Head of caudate nucleus (tissue), 42 donors: ENCODE results near the gene S100P.
"Not testable (repeated sequence)": the region's sequence is repeated elsewhere in the genome, so short reads cannot be mapped to it uniquely, and the experiment has no call there.

ENCODE experiments used
- DNase-seq, 42 donors: peaks; one replicate each; pipeline versions ENCODE4 v3.0.0 to v3.0.0-alpha.2; 2020 to 2021; ENCODE audit warnings: mixed read lengths in 7 of 42
- intact Hi-C: fragments of 100-400 bp; cut with DNase I; formaldehyde crosslinking; loops from one replicate; pipeline ENCODE4 v1.15.0; 2022

The S100P gene

DNA sequence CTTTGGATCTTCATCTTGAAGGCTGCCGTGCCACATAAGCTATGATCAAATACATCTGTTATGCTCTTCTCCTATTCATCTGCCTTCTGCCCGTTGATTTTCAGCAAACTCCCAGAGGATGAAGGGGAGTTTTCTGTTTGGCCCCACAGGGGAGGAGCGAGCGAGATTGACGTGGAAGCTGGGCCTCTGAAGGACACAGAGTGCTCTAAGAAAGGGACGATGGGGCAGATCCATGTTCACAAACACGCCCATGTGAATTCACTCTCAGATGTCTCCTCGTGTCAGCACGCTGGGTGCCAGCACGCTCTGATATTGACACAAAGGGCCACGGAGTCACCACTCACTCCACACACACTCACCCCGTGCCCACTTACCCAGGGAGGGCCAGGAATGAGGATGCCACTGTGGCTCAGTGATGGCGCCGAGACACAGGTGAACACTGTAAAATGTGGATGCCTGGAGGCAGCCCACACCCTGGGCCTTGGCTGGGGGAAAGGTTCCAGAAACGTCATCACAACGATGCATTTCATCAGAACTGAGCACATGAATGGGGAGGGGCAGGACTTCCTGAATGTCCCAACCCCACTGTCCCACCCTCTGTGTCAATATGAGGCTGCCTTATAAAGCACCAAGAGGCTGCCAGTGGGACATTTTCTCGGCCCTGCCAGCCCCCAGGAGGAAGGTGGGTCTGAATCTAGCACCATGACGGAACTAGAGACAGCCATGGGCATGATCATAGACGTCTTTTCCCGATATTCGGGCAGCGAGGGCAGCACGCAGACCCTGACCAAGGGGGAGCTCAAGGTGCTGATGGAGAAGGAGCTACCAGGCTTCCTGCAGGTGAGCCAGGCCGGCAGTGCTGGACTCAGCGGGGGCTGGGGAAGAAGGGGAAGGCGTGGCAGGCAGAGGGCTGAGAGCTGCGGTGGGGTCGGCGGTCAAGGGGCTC lies at the start of gene S100P:
Gene S100P, plus strand, starts transcription at position 648 of the 946 bp plus-strand sequence. Its CDS starts 55 bp downstream, at position 703.
- intact Hi-C loops = no loop called here
- no peak for DNase-seq

DNA sequence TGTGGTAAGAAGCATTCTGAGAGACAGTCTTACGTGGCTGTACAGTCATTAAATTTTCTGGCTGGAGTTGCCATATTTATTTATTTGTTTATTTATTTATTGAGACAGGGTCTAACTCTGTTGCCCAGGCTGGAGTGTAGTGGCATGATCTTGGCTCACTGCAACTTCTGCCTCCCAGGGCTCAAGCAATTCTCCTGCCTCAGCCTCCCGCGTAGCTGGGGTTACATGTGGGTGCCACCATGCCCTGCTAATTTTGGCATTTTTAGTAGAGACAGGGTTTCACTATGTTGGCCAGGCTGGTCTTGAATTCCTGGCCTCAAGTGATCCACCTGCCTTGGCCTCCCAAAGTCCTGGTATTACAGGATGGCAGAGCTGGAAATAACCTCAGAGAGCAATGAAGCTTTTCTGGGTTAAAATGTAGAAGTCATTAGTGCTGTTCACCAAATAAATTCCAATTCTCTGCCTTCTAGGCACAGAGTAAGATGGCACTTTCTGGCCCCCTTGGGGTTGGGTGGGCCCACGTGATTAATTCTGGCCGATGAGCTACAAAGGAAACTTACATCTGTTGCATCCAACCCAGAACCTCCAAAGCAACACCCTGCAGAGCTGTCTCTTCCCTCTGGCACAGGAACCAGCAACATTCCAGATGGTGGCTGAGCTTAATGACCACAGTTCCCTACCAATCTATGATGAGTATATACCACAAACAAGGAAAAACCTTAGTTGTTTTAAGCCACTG lies 48.7 kb upstream of the S100P start:
- intact Hi-C loops = no loop called here
- no peak for DNase-seq

DNA sequence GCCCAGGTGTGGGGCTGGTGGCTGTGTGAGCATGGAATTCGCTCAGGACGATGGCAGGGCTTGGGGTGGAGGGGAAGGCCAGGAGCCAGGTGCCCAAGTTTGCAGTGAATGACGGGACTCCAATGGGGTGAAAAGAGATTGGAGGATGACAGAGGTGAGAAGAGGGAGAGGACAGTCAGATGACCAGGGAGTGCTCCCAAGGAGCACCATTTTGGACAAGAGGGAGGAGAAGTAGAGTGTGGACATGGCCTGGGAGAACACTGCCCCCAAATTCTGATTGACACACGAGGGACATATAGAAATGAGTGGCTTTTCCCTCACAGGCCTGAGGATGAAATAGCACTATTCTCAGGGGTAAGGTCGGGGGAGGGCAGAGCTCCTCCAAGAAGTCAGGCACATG lies 46.5 kb upstream of the S100P start:
- intact Hi-C loops = no loop called here
- no peak for DNase-seq

DNA sequence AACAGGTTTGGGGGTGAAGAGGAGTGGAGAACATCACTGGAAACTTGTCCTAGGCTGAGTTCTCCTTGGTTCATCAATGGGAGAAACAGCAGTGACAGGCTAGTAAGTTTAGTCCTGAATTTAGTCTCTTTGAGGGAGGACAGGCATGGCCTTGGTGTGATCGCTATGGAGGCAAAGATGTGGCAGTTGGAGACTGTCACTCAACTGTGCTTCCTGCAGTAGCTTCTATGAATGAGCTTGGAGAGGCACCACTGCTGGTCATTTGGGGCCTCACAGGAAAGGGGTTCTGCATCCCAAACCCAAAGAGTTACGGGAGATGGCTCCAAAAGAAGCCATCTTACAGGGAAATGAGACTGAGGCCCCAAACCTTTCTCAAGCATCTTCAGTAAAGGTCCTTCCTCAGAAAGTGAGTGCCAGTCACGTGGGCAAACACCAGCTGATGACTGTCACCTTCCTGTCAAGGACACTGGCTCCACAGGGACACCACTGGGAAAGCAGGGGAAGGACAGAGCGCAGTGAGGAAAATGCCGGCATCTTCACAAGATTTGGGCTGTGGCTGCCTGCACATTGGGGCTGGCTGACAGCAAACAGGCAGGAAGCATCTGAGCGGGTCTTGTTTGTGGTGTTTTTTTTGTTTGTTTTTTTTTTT lies 46.0 kb upstream of the S100P start:
- DNase-seq = no peak
- intact Hi-C loops = no loop called here

DNA sequence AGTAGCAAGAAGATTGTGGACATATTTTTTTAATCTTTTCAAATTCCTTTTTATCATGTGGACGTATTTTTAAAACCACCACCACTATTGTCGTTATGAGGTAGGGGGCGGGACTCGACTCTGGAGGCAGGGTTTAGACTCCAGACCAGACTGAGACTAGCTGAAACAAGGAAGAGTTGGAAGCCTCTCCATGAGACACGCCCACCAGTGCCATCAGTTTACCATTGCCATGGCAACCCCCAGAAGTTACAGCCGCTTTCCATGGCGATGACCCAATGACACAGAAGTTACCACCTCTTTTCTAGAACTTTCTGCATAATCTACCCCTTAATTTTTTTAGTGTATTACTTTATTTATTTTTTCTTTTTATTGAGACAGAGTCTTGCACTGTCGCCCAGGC lies 44.5 kb upstream of the S100P start:
- DNase-seq = peak in 1 of 42 donors; percentile 18
- intact Hi-C loops = no loop called here

DNA sequence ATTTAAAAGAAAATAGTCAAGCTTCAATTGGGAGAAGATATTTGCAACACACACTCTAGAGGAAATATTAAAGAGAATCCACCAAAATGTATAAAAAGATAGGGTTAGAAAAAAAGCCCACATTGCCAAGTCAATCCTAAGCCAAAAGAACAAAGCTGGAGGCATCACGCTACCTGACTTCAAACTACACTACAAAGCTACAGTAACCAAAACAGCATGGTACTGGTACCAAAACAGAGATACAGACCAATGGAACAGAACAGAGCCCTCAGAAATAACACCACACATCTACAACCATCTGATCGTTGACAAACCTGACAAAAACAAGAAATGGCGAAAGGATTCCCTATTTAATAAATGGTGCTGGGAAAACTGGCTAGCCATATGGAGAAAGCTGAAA lies 39.5 kb upstream of the S100P start:
- DNase-seq, intact Hi-C loops: not testable (repeated sequence)

DNA sequence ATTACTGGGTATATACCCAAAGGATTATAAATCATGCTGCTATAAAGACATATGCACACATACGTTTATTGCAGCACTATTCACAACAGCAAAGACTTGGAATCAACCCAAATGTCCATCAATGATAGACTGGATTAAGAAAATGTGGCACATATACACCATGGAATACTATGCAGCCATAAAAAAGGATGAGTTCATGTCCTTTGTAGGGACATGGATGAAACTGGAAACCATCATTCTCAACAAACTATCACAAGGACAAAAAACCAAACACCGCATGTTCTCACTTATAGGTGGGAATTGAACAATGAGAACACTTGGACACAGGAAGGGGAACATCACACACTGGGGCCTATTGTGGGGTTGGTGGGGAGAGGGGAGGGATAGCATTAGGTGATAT lies 38.4 kb upstream of the S100P start:
- DNase-seq, intact Hi-C loops: not testable (repeated sequence)

DNA sequence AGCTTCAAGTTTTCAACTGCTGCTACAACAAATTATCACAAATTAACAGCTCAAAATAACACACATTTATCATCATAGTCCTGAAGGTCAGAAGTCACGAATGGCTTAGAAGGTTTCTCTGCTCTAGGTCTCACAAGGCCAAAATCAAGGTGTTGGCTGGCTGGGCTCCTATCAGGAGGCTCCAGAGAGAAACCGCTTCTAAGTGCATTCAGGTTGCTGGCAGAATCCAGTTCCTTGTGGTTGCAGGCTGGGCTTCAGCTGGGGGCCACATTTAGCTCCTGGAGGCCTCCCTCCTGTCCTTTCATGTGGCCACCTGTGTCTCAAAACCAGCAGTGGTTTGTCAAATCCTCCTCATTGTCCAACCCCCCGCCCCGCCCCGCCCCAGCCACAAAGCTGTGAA lies 37.8 kb upstream of the S100P start:
- intact Hi-C loops = no loop called here
- no peak for DNase-seq

DNA sequence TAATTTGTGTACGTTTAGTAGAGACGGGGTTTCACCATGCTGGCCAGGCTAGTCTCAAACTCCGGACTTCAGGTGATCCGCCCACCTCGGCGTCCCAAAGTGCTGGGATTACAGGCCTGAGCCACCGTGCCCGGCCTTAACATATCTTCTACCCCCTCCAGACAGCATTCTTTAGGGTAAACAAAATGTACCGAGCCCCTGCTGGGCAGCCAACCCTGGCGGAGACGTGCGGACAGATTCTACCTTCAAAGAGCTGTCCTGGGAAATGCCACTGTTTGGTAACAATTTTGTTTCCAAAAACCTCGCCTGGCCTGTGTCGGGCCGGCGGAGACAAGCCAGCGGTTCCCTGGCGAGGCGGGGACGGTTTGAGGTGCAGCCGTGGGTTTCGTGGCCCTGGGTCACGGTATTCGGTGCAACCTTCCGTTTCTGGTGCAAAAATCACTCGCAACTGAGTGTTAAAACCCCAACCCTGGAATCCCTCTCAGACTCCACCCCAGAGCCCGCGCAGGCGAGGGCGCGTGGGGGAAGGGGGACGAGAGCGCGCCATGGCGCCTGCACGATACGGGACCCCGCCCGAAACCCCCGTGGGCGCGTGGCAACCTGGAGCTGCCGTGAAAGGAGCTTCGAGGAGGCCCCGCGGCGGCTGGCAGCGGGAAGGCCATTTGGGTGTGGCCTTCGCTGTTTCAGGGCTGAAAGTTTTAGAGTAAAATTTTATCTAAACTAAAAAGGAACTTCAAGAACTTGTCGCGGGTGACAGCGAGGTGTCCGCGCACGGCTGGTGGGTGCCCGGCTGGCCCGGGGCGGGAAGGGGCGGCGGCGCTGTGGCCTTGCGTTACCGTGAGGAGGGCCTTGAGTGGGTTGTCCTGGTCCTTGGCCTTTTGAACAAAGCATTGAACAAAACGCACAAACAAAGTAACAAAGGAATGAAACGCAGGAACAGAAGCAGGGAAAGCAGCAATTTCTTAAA lies 36.2 kb upstream of the S100P start:
- intact Hi-C loops = no loop called here
- DNase-seq = no peak

DNA sequence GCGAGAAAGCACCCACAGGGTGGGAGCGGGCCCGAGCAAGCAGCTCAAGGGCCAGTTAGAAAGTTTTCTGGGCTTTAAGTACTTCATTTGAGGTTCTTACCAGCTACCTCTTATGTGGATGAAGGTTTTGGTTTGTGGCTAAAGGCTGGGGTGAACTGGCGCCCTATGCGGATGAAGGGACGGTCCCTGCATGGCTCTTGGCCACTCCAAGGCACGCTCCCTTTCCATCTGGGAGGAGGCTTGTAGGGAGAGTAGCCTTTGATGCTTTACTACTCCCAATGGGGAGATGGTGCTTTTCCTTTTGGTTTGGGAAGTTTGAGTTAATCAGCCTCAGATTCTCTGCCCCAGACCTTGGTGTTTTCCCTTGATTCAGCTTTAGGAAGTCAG lies 35.5 kb upstream of the S100P start:
- no peak for DNase-seq
- intact Hi-C loops = no loop called here

DNA sequence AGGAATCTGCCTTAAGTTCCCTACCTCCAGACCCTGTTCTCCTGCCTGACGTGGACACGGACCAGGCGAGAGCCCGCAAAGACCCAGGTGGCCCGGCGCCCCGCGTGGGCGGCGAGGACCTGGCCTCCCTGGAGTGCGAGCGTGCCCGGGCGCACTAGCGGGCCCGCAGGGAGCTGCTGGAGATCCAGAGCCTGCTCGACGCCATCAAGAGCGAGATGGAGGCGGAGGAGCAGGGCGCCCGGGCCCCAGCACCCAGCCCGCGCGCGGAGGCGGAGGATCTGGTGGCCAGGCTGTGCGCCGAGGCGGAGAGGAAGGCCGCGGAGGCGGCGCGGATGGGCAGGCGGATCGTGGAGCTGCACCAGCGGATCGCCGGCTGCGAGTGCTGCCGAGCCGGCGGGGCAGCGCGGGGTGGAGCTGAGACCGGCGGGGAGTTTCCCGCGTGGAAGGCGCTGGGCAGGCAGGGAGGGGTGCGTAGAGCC lies 35.0 kb upstream of the S100P start:
- peak in 33 of 42 donors; percentile 12 to 69 (median 37) for DNase-seq
- intact Hi-C loops = no loop called here

DNA sequence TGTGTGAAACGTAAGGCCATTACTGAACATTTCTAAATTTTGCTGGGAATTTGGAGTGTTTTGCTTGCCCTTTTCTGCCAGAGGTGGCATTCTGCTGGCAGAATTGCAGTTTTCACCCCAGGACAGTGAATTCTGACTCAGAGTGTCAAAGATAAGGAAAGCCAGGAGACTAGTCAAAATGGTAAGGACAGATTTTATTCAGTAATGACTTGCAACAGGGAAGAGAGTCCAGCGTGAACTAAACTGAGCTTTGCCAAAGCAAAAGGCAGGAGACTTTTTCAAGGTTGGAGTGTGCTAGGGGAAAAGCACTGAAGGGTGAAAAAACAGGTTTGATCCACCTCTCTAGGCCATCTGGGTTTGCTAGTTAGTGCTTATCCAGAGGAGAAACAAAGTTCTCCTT lies 33.8 kb upstream of the S100P start:
- no peak for DNase-seq
- intact Hi-C loops = no loop called here

DNA sequence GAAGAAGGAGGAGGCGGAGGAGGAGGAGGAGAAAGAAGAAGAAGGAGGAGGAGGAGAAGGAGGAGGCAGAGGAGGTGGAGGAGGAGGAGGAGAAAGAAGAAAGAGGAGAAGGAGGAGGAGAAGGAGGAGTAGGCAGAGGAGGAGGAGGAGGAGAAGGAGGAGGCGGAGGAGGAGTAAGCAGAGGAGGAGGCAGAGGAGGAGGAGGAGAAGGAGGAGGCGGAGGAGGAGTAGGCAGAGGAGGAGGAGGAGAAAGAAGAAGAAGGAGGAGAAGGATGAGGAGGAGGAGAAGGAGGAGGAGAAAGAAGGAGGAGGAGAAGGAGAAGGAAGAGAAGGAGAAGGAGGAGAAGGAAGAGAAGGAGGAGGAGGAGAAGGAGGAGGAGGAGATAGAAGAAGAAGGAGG lies 33.2 kb upstream of the S100P start:
- intact Hi-C loops = no loop called here

DNA sequence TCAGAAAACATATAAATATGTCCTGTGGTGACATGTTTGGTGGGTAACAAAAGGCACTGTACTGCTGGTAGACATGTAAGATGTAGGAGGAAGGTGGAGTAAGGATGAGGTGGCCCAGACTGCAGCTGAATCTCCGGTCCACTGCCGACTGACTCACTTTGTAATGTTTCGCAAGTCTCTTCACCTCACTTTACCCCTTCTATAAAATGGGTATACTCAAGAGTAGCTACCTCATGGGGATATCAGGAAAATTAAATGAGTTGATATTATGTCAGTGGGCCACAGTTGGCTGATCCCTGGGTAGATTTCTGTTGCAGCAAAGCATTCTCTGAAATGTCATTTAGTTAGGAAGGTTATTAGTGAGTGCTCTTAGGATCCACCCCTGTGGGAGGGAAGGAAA lies 31.1 kb upstream of the S100P start:
- intact Hi-C loops = no loop called here
- no peak for DNase-seq

More for the DNA sequence above, 33.2 kb upstream of the S100P start:
- DNase-seq = no peak

DNA sequence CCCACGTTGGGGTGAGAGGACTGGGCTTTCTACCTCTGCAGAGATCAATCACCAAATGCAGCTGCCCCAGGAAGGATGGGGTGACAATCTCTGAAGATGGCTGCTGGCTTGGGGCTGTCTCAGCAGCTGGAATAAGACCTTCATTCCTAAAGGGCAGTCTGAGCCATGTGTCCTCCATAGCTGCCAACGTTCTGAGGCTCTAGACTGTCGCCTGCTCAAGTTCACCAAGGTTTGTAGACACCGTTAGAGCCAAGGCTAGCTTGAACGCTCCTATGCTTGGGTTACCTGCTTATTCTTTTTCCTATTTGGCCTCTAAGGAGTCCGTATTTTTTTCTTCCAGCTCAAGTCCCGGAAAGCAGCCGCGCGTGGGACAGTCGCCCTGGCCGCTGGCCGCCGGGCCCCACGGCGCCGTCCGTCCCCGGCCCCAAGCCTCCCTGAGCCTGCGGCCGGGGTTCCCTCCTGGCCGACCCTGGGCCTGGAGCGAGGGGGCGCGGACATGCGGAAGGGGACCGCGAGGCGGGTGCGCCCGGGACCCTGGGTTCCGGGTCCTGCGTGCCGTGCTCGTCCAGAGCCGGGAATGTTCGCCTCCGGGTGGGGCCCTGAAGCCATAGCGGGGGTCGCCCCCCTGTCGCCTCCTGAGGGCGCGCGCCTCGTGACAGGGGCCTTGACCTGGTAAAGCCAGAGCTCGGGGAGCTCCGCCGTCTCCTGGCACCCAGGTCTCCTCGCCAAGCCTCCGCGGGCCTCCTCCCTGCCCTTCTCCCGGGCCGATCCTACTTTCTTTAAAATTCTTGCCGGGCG lies 29.9 kb upstream of the S100P start:
- peak in 7 of 42 donors; percentile 11 to 42 (median 25) for DNase-seq

DNA sequence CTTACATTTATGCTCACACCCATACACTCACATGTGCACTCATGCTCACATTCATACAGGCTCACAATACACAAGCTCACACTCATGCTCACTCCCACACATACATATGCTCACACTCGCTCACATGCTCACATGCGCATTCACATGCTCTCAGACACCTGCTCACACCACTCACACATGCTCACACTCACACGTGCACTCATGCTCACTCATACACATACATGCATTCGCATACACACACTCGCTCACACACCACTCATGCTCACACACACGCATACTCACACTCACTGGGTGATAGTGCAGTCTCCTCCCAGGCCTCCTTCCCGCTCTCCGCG lies 28.4 kb upstream of the S100P start:
- intact Hi-C loops = no loop called here
- no peak for DNase-seq

More for the DNA sequence above, 29.9 kb upstream of the S100P start:
- intact Hi-C loops = no loop called here

DNA sequence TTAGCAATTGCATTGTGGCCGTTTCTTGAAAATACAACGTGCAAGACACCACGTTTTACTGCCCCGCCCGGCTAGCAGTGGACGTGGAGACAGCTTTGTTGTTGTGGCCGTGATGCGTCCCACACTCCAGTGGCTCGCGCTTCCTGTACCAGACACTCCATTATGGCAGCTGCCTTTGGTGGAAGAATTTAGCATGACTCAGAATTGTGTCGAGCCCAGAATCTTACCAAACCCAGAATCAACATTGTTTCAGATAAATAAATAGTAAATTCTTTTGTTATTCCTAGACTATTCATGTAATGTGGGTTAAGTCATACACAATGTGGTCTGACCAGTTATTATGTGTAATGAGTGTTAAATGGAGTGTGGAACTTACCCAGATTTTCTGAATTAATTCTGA lies 25.3 kb upstream of the S100P start:
- intact Hi-C loops = no loop called here
- no peak for DNase-seq

DNA sequence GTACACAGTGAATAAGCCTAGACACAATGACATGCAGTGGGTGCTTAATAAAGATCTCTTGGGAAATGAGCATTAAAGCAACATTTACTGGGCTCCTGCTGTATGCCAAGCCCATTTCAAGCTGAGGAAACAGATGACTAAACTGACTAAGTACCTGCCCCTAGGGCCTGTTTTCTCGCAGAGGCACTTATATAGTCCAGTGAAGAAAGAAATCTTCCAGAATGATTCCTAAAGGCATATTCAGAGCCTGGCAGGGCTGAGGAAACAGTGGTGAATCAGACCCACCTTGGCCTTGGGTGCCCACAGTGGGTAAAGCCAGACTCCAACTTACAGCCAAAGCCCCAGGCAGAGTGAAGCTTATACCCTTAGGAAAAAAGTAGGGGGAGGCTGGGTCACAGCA lies 22.0 kb upstream of the S100P start:
- intact Hi-C loops = no loop called here
- DNase-seq = no peak
